ENCODE results near the gene PTPN3. TPM values are rescaled to one million over a fixed set of nuclear protein-coding genes. Genes with fewer than 3 reads are reported as not detected.

Gene PTPN3
- total RNA-seq, 4 donors from 2014 or later: 3.1 to 9.0 (median 5.7) TPM

DNA sequence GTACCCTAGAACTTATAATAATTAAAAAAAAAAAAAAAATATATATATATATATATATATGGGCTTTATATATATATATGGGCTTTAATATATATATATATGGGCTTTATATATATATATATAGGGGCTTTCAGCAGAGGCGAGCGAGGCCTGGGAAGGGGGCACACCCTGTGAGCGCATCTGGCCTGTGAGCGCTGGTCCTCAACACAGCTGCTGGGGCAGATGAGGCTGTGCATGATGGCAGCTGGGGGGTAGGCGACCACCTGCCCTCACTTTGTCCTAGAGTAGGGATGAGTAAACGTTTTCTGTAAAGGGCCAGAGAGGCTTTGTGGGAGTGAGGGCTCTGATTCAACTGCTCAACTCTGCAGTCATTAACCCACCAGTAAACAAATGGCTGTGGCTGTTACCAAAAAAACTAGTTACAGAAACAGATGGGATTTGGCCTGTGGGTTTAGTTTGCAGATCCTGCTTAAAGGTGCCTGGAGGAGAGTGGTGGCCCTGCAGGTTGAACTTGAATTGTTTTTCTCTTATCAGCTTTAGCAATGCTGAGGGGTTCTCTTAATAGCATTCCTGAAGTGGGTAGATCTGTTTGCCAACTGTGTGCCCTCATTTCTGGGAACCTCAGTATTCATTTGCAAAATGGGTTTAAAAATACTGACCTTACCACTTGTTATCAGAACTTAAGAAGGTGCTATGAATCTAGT is 89.2 kb downstream of the PTPN3 start:
- TF ChIP-seq, protein P1, sequence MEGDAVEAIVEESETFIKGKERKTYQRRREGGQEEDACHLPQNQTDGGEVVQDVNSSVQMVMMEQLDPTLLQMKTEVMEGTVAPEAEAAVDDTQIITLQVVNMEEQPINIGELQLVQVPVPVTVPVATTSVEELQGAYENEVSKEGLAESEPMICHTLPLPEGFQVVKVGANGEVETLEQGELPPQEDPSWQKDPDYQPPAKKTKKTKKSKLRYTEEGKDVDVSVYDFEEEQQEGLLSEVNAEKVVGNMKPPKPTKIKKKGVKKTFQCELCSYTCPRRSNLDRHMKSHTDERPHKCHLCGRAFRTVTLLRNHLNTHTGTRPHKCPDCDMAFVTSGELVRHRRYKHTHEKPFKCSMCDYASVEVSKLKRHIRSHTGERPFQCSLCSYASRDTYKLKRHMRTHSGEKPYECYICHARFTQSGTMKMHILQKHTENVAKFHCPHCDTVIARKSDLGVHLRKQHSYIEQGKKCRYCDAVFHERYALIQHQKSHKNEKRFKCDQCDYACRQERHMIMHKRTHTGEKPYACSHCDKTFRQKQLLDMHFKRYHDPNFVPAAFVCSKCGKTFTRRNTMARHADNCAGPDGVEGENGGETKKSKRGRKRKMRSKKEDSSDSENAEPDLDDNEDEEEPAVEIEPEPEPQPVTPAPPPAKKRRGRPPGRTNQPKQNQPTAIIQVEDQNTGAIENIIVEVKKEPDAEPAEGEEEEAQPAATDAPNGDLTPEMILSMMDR (IDR thresholded peaks at IDR 0.05; ENCODE audit: low read depth): no peak

DNA sequence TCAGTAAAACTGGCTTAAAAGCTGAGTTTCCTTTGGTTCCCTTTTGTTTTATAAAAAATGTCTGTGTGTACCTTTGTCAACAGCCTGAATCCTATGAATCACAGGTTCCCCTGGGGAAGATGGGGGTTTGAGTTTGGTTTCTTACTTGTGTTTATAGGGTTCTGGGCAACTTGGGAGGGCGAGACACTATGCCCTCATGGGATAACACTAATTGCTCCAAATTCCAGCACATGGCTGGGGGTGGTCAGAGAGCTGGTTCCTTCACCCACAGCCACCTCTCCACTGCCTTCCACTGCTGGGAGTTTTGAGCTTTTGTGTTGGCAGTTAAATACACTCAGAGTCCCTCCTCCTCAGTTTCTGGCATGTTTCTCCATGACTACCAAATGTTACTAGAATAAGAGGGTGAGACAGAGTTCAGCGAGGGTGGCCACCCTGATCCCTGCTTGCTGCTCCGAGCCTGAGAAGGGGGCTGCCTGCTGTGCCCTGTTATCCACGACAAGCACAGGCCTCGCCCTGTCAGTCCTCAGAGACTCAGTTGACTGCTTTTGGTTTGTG is 94.3 kb downstream of the PTPN3 start:
- TF ChIP-seq, protein P1 (IDR thresholded peaks at IDR 0.05; ENCODE audit: low read depth): no peak

- TF ChIP-seq, protein P1 (IDR thresholded peaks at IDR 0.05; ENCODE audit: low read depth): no peak
Observed at GRCh38 chr9:109403116-109403515, 95.0 kb downstream of the PTPN3 start.

- TF ChIP-seq, protein P1 (IDR thresholded peaks at IDR 0.05; ENCODE audit: low read depth): no peak
Observed at GRCh38 chr9:109401990-109402318, 96.2 kb downstream of the PTPN3 start.

DNA sequence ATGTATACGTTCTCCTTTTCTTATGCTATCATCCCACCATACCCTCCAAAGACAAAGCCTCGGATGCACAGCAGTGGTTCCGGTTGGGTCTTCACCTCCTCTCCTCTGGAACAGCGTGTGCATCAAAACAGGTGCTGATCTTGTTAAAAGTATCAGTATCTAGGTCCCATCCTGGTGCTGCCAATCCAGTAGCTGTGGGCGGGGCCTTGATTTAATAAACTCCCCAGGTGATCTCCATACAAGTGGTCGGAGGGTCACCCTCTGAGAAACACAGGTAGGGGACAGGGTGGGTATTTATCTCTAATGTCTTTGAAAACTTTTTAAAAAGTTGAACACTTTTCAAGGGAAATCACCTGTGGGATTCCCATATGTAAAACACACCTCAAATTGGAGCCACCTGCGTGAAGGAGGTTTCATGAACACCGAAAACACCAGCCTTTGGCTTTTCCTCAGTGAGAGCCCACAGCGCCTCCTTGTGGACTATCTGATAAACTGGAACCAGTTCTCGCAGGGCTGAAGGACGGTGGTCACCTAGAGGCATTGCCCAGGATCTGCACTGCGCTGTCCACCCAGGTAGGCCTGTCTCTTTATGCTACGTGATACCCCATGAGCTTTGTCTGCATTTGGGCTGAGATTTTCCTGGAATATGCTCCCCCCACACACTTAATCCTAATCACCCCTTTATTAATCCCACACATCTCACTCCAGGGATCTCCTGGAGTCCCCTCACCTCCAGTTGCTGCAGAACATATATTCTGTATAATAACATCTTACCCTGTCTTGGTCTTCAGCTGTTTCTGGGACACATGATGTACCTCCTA is 96.7 kb downstream of the PTPN3 start:
- TF ChIP-seq, protein P1 (IDR thresholded peaks at IDR 0.05; ENCODE audit: low read depth): no peak

- TF ChIP-seq, protein P1 (IDR thresholded peaks at IDR 0.05; ENCODE audit: low read depth): no peak
Observed at GRCh38 chr9:109399258-109399767, 98.8 kb downstream of the PTPN3 start.

DNA sequence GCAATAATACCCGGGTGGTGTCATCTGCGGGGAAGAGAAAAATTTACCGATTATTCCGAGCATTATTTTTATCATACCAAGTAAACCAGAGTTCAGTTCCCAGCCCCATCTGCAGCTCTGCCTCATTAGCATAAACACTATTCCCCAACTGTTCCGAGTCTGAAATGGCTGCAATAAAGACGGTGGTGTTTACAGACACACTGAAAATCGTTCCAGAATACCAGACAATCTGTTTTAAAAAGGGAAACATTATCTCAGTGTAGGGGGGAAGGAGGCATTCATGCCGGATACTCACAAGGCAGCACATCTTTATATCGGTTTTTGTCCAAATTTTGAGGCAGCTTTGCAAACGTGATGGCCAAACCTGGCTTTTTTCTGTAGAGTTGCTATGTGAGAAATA is 106.9 kb downstream of the PTPN3 start:
- TF ChIP-seq, protein P1 (IDR thresholded peaks at IDR 0.05; ENCODE audit: low read depth): no peak
